ENCODE measurements around the gene DCBLD1.

- no peak for TF ChIP-seq EZH2phosphoT487 (IDR thresholded peaks at IDR 0.05; ENCODE audit: borderline replicate concordance, low read length)
- TF ChIP-seq CTCF (IDR thresholded peaks at IDR 0.05; ENCODE audit: low read depth, low read length, poor library complexity, severe bottlenecking), result no peak
Measured at GRCh38 chr6:117477988-117478852, 4.3 kb upstream of the DCBLD1 start.
